Activated CD4-positive, alpha-beta T cell treated with anti-CD3 and anti-CD28 coated beads, Interleukin-2, Interleukin-6, amounts not matched to agents 100 ng/mL and 50 ng/mL, durations not matched to agents 16 hours and 8 hours (primary cell): ENCODE data around the gene IBA57.
"Not testable (repeated sequence)": the region's sequence is repeated elsewhere in the genome, so short reads cannot be mapped to it uniquely, and the experiment has no call there.

Experiments
- DNase-seq: peaks from one replicate; pipeline ENCODE4 v3.0.0-alpha.2; 2020

Gene IBA57

DNA sequence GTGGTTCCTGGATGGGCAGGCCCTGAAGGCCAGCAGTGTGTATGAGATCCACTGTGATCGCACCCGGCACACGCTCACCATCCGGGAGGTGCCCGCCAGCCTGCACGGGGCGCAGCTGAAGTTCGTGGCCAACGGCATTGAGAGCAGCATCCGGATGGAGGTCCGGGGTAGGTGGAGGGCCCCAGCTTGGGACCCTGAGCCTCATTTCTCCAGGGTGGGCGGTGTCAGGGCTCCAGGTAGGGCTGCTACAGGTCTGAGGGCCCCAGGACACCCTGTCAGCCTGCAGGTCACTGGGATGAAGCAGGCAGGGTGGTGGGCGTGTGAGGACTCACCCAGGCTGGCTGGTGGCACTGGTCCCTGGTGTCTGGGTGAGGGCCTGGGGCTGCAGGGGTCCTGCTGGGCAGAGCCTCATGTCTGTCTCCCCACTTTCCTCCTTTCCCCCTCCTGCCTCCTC, 50.1 kb downstream of the IBA57 start:
- no peak for DNase-seq

DNA sequence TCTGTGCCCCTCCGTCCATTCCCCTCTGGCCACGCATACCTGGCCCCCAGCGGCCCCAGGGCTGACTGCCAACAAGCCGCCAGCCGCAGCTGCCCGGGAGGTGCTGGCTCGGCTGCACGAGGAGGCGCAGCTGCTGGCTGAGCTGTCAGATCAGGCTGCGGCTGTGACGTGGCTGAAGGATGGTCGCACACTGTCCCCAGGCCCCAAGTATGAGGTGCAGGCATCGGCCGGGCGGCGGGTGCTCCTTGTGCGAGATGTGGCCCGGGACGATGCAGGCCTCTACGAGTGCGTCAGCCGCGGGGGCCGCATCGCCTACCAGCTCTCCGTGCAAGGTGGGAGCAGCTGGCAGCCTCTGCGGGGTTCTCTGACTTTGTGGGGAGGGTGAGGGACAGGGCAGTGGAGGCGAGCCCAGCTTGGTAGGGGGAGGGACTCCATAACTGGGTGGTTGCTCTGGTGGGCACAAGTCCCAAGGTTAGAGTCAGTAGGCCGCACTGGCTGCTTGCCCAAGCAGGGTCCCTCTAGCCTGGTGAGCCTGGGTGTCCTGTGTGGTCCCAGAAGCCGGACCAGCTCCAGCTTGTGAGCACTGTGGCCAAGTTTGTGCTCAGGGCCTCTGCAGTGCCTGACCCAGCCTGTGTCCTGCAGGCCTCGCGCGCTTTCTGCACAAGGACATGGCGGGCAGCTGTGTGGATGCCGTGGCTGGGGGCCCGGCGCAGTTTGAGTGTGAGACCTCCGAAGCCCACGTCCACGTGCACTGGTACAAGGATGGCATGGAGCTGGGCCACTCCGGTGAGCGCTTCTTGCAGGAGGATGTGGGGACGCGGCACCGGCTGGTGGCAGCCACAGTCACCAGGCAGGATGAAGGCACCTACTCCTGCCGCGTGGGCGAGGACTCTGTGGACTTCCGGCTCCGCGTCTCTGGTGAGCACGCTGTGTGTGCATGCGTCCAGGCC, 51.0 kb downstream of the IBA57 start:
- no peak for DNase-seq

- DNase-seq: no peak
Measured at GRCh38 chr1:228217551-228218344, 52.1 kb downstream of the IBA57 start.

DNA sequence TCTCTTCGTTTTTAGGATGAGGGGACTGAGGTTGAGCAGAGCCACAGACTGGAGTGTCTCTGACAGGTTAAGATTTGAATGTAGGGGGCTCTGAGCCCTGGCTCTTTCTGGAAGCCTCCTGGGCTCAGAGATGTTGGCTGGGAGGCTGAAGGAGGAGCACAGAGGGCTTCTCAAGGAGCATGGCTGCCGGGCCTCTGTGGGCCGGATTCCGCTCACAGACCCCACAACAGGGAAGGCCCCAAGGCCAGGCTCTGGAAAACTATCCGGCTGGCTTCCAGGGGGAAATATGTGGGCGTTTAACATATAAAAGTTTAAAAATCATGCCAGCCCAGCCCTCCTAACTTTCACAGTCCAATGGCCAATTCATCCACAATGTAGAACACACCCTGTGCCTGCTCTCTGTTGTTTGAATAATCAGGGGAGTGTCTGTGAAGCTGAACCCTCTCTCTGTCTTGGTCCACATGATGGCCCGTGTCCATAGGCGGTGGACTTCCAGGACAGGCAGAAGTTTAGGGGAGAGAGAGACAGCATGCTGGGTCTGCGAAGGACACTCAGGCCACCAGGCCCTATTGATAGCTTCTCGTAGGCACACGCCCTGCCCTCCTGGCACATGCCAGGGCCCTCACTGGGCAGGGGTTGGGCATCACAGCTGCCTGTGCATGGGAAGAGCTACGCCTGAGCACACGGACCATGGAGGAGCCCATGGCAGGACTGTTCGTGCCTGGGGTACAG, 53.1 kb downstream of the IBA57 start:
- no peak for DNase-seq

- DNase-seq: no peak
Measured at GRCh38 chr1:228219245-228219961, 53.8 kb downstream of the IBA57 start.

DNA sequence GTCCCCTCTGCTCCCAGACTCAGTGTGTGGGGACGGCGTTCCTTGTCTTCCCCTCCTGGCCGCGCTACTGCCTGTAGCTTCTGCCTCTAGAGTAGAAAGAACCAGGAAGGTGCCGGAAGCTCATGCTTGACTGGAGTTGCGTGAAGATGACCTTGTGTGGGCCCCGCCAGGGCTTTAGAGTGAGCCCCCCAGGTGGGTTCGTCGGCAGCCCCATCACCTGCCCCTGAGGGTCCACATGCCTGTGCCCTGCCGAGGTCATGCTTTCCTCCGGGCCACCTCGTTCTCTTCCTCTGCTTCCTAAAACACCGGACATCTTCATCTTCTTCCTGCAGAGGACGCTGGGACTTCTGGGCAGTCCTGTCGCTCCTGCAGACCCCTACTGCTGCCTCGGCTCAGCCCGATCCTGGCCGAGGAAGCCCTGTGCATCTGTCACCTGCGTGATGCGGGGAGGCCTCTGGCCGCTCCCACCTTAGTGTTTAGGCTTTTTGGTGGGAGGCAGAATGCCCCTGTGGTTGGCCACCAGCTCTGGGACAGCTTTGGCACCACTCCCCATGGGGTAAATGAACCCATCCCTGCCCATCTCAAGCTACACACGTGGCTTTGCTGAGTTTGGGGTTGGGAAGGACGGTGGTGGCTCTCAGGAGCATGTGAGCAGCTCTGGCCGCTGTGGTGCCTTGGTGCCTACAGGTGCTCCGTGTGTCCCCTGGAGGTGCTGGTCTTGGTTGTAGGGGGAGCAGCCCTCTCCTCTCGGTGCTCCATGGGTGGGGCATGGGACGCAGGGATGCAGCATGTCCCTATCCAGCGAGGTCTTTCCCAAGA, 54.6 kb downstream of the IBA57 start:
- DNase-seq: no peak

DNA sequence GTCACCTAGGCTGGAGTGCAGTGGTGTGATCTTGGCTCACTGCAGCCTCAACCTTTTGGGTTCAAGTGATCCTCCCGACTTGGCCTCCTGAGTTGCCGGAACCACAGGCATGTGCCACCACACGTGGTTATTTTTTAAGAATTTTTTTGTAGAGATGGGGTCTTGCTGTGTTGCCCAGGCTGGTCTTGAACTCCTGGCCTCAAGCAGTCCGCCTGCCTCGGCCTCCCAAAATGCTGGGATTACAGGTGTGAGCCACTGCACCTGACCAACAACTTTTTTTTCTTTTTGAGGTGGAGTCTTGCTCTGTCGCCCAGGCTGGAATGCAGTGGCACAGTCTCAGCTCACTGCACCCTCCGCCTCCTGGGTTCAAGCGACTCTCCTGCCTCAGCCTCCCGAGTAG, 55.5 kb downstream of the IBA57 start:
- DNase-seq: not testable (repeated sequence)

GRCh38 chr1:228222548-228222947, 56.9 kb downstream of the IBA57 start:
- no peak for DNase-seq

DNA sequence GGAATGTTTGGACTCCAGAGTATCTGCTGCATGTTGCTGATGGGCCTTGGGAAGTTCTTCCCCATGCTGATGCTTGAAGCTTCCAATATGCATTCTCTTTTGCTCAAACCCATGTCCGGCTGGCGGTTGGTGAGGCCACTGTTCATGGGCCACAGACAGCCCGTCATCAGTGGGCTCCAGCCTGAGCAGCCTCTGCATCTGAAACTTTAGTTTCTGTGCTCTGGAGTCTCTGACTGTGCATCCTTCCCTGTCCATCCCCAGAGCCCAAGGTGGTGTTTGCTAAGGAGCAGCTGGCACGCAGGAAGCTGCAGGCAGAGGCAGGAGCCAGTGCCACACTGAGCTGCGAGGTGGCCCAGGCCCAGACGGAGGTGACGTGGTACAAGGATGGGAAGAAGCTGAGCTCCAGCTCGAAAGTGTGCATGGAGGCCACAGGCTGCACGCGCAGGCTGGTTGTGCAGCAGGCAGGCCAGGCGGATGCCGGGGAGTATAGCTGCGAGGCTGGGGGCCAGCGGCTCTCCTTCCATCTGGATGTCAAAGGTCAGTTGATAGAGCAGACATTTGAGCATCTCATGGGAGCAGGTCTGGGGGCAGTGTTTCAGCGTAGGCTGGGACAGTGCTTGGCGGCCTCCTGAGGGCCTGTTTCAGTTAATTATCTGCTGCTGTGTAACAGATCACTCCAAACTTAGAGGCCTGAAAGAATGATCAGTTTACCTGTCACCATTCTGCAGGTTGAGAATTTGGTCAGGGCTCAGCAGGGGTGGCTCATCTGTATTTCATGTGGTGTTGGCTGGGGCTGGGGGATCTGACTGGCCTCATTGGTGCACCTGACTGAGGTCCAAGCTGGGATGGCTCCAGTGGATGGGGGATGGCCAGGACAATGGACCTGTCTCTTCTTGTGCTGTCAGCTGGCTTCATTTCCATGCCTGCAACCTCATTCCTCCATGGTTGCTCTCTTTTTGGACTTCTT, 58.9 kb downstream of the IBA57 start:
- DNase-seq: no peak

DNA sequence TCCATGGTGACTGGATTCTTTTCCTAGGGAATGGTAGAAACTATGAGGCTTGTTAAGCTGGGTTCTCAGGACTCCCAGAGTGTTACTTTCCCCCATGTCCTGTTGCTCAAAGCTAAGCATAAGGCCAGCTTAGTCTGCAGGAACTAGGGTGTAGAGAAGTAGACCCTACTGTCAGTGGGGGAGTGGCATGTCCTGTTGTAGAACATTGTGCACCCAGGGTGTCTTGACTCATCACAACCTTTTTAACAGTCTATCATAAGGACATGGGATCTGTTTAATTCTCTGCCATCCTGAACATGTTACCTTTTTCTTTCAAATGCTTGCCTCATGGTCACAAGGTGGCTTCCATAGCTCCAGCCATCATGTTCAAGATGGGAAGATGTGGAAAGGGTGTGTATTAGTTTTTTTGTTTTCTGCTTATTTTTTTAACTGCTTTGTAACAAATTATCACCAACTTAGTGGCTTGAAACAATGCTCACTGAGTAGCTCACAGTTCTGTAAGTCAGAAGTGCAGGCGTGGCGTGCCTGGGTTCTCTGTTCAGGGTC, 59.6 kb downstream of the IBA57 start:
- DNase-seq: no peak

GRCh38 chr1:228225740-228226139, 60.1 kb downstream of the IBA57 start:
- DNase-seq: no peak

DNA sequence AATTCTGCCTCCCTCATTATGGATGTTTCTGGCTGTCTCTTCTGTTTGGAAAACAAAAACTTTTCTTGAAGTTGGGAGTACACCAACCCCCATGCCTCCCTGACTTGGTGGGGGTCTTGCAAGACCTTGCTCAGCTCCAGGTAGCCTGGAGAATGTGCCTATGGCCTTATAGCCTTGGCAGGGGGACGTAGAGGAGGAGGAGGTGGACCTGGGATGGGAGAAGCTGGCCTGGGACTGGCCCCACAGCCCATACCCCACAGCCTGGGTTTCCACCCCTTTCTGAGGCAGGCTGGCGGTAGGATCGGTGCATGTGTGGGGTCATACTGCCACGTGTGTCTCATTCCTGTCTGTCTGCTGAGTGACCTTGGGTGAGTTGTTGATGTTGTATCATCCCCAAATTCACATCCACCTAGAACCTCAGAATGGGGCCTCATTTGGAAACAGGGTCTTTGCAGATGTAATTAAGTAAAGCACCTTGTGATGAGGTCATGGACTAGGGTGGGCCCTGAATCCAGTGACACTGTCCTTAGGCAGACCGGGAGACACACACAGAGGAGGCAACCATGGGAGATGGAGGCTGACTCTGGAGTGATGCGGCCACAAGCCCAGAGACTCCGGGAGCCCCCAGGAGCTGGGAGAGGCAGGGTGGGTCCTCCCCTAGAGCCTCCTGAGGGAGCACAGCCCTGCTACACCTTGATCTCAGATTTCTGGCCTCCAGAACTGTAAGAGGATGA, 60.7 kb downstream of the IBA57 start:
- no peak for DNase-seq

DNA sequence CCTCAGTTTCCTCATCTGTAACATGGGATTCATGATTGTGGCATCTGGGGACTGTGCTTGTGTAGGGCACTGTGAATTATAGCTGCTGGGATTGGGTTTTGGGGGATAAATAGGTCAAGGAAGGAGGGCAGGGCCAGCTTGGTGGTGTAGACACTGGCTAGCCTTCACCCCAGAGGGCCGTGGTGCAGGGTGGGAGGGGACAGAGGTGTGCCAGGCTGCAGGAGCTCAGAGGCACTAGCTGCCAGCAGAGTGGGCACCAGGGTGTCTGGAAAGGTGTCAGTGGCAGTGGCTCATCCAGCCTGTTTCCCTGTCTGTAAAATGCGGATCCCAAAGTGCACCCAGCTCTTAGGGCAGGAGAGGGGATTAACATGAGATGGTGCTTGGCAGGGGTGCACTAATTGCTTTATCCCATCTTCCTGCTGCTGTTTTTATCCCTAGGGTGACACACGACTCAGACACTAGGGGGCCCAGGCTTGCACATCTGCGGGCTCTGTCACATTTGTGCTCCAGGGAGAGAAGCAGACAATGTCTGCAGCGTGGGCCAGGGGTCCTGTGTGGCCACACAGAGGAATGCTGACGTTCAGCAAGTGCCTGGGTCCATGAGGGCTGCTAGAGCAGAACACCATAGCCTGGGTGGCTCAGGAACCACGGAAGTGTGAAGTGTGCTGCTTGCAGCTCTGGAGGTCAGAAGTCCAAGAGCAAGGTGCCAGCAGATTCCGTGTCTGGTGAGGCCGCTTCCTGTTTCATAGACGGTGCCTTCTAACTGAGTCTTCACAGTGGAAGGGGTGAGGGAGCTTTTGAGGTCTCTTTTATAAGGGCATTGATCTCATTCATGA, 61.6 kb downstream of the IBA57 start:
- no peak for DNase-seq

GRCh38 chr1:228228147-228228546, 62.5 kb downstream of the IBA57 start:
- DNase-seq: not testable (repeated sequence)

GRCh38 chr1:228228601-228229074, 63.0 kb downstream of the IBA57 start:
- DNase-seq: no peak

DNA sequence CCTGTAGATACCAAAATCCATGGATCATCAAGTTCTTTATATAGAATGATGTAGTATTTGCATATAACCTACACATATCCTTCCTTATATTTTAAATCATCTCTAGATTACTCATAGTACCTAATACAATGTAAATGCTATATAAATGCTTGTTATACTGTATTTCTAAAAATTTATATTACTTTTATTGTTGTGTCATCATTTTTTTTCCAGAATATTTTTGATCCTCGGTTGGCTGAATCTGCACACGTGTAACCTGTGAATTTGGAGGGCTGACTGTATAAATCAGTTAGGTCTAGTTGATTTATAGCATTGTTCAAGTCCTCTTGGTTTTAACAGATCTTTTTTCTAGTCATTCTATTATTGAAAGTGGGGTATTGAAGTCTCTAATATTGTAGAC, 65.6 kb downstream of the IBA57 start:
- no peak for DNase-seq
